Ectodermal cell (in vitro differentiated cells): ENCODE results near the gene PNPLA5.

Experiments
- H3K27ac ChIP-seq: 2 replicates; pipeline ENCODE4 v1.7.0; 2013; ENCODE audit warnings: mild to moderate bottlenecking, low read depth, low read length; ENCODE audit not compliant: insufficient read depth, poor library complexity, severe bottlenecking
- H3K27me3 ChIP-seq: 2 replicates; pipeline ENCODE4 v1.7.0; 2013; ENCODE audit warnings: mild to moderate bottlenecking, low read length; ENCODE audit not compliant: insufficient read depth, control insufficient read depth, poor library complexity, severe bottlenecking
- H3K36me3 ChIP-seq: one replicate; pipeline ENCODE4 v1.7.0; 2013; ENCODE audit warnings: low read length; ENCODE audit not compliant: control insufficient read depth, insufficient read depth
- H3K4me1 ChIP-seq: one replicate; pipeline ENCODE4 v1.7.0; 2013; ENCODE audit warnings: low read length; ENCODE audit not compliant: control insufficient read depth, insufficient read depth
- H3K4me3 ChIP-seq: 2 replicates; pipeline ENCODE4 v1.7.0; 2013; ENCODE audit warnings: low read depth, low read length, control low read depth; ENCODE audit not compliant: insufficient read depth
- H3K9me3 ChIP-seq: 2 replicates; pipeline ENCODE4 v1.7.0; 2013; ENCODE audit warnings: mild to moderate bottlenecking, low read length, moderate library complexity; ENCODE audit not compliant: control insufficient read depth
- WGBS, 2 experiments: methylation state at CpG; one replicate each; pipeline ENCODE4 v1.1.7; 2013; ENCODE audit warnings: missing lambda C conversion rate in 2 of 2; 5-methylcytosine and 5-hydroxymethylcytosine counted together

The PNPLA5 gene

DNA sequence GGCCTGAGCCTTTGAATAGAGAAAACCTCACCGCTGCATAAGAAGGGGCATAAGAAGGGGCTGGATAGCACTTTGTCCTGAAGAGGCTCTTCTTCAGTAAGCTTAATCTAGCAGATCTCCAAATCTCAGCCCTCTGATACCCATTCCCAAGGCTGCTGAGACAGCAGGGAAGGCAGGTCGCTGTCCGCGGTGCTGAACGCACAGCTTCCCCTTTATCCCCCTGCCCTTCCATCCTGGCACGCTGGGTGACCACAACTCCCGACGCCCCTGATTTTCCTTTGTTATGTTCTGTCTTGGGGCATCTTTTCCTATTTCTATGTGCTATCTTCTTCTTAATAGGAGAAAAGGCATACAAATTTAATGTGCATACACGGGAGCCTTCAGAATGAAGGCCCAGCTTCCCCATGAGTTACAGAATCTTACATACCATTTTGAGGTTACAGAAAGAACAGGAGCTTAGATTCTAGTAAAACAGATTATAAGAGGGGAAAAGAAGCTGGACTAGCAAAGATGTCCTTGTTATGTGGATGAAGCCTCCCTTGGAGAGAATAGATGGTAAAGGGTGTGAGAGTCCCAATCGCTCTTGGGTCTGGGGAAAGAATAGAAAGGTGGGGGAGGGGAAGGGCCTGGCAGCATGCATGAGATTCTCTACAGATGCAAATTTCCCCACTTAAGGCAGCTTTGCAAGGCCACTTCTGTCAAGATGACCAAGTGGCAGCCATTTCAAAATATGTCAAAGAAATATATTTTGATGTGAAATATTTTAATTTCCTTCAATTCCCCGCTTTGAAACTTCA, 23.8 kb downstream of the PNPLA5 start:
- no peak overlapping the region for H3K27ac ChIP-seq
- 6 to 8% methylated on average over 11 of the region's 11 CpGs for WGBS, 2 experiments
- no peaks in the 10 kb centered on the region for H3K4me1 ChIP-seq
- H3K9me3 ChIP-seq = no peaks in the 10 kb centered on the region
- H3K27me3 ChIP-seq = peaks cover 4% of the 10 kb centered on the region
- no peak overlapping the region for H3K4me3 ChIP-seq
- no peaks in the 10 kb centered on the region for H3K36me3 ChIP-seq

DNA sequence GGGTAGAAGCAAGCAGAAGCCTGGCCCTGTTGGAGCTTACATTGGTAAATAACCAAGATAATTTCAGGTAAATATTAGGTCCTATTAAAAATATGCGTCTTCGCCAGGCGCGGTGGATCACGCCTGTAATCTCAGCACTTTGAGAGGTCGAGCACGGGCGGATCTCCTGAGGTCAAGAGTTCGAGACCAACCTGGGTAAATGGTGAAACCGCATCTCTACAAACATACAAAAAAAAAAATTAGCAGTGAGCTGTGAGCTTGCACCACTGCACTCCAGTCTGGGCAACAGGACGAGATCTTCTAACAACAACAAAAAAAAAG, 29.0 kb downstream of the PNPLA5 start:
- Histone ChIP-seq H3K27me3 (peaks cover 4% of the 10 kb centered on the region), H3K4me3 (peak overlapping the region; percentile 21), H3K9me3 (no peaks in the 10 kb centered on the region), H3K27ac (no peak overlapping the region), H3K4me1 (peaks cover 7% of the 10 kb centered on the region), H3K36me3 (no peaks in the 10 kb centered on the region)
- WGBS, 2 experiments = 89 to 91% methylated on average over 11 of the region's 11 CpGs

DNA sequence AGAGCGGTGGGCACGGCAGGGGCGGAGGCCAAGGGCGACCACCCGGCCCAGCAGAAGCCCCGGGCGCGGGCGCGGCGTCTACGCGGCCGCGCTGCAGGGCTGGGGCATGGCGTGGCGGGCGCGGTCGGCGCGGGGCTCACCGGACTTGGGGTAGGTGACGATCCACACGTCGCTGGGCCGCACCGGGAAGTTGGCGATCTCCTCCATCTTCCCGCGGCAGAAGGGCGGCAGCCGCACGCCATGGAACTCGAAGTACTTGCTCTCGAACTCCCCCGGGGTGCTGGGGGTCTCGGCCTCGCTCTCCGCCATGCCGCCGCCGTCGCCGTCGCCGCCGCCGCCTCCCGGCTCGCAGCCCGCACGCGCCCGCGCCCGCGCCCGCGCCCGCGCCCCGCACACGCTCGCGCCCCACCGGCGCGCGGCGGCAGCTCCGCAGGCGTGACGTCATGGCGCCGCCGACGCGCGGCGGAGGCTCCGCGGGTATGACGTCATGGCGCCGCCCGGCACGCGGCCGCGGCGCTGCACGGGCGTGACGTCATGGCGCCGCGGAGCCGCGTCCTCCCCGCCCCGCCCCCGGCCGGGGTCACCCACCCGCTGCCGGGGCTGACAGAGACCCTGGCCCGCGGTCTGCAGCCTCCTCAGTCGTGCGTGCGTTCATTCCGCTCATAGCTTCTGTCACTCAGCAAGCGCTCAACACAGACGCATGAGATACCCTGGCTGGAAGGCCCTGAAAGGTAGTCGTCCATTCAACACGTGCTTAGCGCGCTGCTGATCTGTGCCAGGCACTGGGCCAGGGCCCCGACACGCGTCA, 29.5 kb downstream of the PNPLA5 start, which contains the start of gene SULT4A1:
TSS of gene SULT4A1 (minus strand) at position 440 of the 808 bp plus-strand sequence. CDS start at position 309, 131 bp downstream.
- Histone ChIP-seq H3K4me3 (peak within 1 kb of the TSS; percentile 58), H3K27me3 (peaks cover 4% of the 10 kb centered on the region), H3K4me1 (peaks cover 7% of the 10 kb centered on the region), H3K9me3 (no peaks in the 10 kb centered on the region), H3K36me3 (no peaks in the 10 kb centered on the region), H3K27ac (no peak within 1 kb of the TSS)
- 5% methylated on average over 121 of the region's 121 CpGs for WGBS, 2 experiments

DNA sequence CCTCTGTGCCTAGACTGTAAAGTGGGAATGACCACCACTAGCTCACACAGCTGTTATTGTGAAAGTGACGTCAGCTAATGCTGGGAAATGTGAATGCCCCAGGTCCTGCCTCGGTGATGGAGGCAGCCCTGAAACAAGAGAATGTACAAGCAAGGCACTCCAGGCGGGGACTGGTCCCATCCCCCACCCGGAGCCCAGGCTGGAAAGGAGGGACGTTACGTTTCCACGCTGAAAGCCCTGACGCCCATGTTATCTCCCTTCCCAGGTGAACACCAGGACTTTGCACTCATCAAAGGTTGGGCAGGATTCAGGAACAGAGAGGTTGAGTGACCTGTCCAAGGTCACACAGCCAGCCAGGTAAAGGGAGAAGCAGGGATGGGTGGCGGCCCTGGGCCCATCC, 30.3 kb downstream of the PNPLA5 start:
- Histone ChIP-seq H3K36me3 (no peaks in the 10 kb centered on the region), H3K27ac (no peak overlapping the region), H3K4me1 (peaks cover 7% of the 10 kb centered on the region), H3K9me3 (no peaks in the 10 kb centered on the region), H3K4me3 (peak overlapping the region; percentile 58), H3K27me3 (peaks cover 4% of the 10 kb centered on the region)
- 38 to 39% methylated on average over 9 of the region's 9 CpGs for WGBS, 2 experiments

DNA sequence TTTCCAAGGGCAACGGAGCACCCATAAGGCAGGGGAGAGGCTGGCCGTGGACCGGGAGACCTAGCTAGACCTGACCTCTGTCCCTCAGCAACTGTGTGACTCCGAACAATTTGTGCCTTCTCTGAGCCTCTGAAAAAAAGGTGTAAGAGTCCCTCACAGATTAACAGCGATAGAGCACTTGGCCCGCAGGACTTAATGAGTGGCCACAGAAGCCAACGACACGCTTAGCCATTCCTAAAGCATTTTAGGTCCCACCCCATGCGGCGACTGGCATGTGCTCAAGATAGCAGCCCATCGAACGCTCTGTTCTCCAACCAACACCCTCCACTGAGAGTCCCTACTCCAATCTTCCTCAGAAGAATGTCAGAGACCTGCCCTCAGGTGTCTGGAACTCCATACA, 31.0 kb downstream of the PNPLA5 start:
- H3K27ac ChIP-seq = no peak overlapping the region
- peaks cover 7% of the 10 kb centered on the region for H3K4me1 ChIP-seq
- H3K9me3 ChIP-seq = no peaks in the 10 kb centered on the region
- peak overlapping the region; percentile 58 for H3K4me3 ChIP-seq
- WGBS, 2 experiments = 89 to 93% methylated on average over 12 of the region's 12 CpGs
- peaks cover 4% of the 10 kb centered on the region for H3K27me3 ChIP-seq
- H3K36me3 ChIP-seq = no peaks in the 10 kb centered on the region

DNA sequence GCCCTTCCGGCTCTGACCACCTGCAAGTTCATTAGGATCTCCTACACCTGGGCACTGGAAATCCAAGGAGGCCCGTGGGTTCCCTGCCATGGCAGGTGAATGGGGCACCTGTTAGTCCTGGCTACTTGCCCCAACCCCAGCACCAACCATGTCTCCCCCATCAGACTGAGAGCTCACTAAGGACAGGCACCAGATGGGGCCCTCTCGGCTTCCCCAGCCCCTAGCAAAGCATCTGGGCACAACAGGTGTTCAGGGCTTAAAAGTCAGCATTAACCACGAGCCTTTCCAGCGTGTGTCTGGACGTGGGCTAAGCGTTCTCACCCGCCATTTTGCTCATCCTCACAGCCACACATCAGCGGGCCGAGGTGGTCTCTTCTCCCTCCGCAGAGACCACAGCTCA, 31.7 kb downstream of the PNPLA5 start:
- Histone ChIP-seq H3K4me3 (no peak overlapping the region), H3K27ac (no peak overlapping the region), H3K27me3 (peaks cover 4% of the 10 kb centered on the region), H3K4me1 (peaks cover 7% of the 10 kb centered on the region), H3K36me3 (no peaks in the 10 kb centered on the region), H3K9me3 (no peaks in the 10 kb centered on the region)
- 92 to 93% methylated on average over 11 of the region's 11 CpGs for WGBS, 2 experiments

DNA sequence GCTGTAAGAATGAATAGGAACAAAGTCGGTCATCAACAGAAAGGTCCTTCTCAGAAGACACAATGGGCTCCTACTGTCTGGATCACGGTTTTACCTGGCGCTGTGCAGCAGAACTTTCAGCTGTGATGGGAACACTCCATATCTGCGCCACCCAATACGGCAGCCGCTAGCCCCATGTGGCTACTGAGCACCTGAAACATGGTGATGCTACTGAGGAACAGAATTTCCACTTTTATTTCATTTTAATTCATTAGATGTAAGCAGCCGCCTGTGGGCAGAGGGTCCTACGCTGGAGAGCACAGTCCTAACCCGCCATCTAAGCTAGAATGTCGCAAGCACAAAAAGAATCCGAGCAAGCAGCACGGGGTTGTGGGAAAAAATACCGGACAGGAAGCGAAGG, 32.2 kb downstream of the PNPLA5 start:
- H3K27me3 ChIP-seq = peaks cover 4% of the 10 kb centered on the region
- peaks cover 7% of the 10 kb centered on the region for H3K4me1 ChIP-seq
- no peaks in the 10 kb centered on the region for H3K9me3 ChIP-seq
- H3K36me3 ChIP-seq = no peaks in the 10 kb centered on the region
- WGBS, 2 experiments = 87 to 89% methylated on average over 14 of the region's 14 CpGs
- H3K27ac ChIP-seq = no peak overlapping the region
- no peak overlapping the region for H3K4me3 ChIP-seq

DNA sequence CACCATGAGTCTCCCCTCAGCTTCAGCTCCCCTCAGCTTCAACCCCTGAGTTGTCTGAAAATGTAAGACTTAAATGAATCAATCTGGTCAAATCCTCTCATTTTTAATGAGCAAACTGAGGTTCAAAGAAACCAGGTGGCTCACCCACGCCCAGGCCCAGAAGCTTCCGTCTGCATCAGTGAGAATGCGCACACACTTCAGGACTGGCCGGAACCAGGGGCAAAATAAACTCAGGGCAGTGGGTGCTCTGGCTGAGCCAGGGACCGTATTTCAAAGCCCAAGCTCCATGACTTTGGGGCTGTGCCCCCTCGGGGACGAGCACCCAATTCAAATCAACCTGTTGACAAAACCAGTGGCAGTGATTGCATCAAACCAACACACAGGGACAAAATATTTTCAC, 32.6 kb downstream of the PNPLA5 start:
- Histone ChIP-seq H3K9me3 (no peaks in the 10 kb centered on the region), H3K27me3 (peaks cover 4% of the 10 kb centered on the region), H3K36me3 (no peaks in the 10 kb centered on the region), H3K4me3 (no peak overlapping the region), H3K4me1 (peaks cover 7% of the 10 kb centered on the region), H3K27ac (no peak overlapping the region)
- 93 to 94% methylated on average over 7 of the region's 7 CpGs for WGBS, 2 experiments

DNA sequence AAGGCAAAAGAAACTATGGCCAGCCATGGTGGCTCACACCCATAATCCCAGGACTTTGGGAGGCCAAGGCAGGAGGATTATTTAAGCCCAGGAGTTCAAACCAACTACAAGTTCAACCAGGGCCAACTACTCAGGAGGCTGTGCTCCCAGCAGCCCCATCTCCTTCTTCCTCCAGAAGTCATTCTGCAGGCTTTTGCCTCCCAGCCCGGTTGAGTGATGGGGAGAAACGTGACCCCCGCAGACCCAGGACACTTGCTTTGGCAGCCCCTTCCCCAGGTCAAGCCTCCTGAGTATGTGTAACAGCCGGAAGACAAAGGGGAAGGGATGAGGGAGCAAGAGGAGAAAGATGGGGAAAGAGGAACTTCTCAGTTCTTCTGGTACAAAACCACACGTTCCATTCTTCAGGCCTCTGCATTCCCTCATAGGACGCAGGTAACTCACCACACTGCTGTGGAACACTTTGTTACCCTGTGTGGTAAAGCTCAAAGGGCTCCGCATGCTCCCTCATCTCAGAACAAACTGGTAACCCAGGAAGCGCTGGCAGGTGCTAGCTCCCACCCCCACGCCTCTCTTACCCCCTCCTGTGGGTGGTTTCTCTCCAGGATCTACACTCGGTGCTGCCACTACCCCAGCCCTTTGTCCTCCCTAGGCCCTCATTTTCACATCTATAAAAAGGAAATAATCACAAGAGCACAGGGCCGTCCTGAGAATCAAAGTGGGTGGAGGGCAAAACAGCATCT, 33.5 kb downstream of the PNPLA5 start:
- Histone ChIP-seq H3K27me3 (no peaks in the 10 kb centered on the region), H3K4me3 (no peak overlapping the region), H3K27ac (no peak overlapping the region), H3K9me3 (no peaks in the 10 kb centered on the region), H3K4me1 (peaks cover 7% of the 10 kb centered on the region), H3K36me3 (no peaks in the 10 kb centered on the region)
- 79 to 82% methylated on average over 11 of the region's 11 CpGs for WGBS, 2 experiments

DNA sequence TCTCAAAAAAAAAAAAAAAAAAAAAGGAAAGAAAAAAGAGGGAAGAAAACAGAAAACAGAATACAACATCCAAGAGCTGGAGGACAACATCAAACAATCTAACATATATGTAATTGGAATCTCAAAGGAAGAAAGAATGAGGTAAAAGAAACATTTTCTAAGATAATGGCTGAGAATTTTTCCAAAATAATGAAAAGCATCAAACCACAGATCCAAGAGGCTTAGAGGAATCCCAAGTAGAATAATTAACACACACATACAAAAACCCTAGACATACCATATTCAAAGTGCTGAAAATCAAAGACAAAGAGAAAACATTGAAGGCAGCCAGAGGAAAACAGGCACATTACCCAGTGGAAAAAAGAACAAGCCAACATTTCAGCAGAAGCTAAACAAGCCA, 34.4 kb downstream of the PNPLA5 start:
- no peaks in the 10 kb centered on the region for H3K36me3 ChIP-seq
- H3K27ac ChIP-seq = no peak overlapping the region
- H3K9me3 ChIP-seq = no peaks in the 10 kb centered on the region
- H3K27me3 ChIP-seq = no peaks in the 10 kb centered on the region
- H3K4me1 ChIP-seq = peaks cover 7% of the 10 kb centered on the region
- no peak overlapping the region for H3K4me3 ChIP-seq
